T-helper 1 cell (primary cell): Measurements from ENCODE around the gene ATP9A.
"Not testable (repeated sequence)": the region's sequence is repeated elsewhere in the genome, so short reads cannot be mapped to it uniquely, and the experiment has no call there.

ENCODE experiments used
- DNase-seq, 5 donors: peaks; one replicate each; pipeline ENCODE4 v3.0.0-alpha.2; 2012 to 2020

ATP9A gene

DNA sequence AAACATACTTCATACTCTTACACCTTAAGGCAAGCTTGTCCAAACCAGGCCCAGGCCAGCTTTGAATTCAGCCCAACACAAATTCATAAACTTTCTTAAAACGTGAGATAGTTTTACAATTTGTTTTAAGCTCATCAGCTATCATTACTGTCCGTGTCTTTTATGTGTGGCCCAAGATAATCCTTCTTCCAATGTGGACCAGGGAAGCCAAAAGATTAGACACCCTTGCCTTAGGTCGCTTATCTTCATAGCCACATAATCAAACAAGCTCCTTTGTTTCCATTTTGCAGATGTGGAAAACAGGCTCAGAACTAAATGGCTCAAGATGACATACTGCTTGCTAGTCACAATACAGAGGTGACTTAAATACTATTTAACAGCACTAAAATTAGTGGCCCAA, 28.1 kb upstream of the ATP9A start:
- no peak for DNase-seq

DNA sequence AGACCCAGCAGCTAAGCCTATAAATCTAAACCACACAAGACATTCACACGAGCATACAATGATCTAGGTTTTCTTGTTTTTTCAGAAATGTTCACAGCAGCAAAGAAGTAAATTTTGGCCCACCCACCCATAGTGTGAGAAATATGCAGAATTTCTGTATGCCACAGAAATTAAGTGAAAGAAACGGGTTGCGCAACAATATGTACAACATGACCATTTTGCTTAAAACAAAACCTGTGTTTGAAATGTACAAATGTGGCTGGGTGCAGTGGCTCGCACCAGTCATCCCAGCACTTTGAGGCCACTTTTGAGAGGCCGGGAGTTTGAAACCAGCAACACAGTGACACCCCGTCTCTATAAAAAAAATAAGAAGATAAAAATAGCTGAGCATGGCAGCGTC, 24.8 kb upstream of the ATP9A start:
- DNase-seq = no peak

DNA sequence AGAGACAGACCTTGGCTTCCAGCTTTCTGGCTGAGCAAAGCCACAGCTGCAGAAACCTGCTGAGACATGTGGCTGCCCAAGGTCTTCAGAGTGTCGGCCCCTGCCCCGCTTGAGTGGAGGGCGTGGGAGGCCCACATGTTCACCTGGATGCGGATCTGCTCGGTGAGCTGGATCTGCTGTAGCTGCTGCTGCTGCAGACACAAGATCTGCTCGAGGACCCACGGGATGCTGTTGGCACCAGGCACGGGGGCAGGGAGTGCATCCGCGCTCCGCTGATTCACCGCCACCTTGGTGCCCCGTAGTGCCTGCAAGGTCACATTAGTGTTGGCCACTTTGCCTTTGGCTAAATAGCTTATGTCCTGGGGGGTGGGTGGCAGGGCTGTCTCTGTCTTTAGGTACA, 23.4 kb upstream of the ATP9A start:
- no peak for DNase-seq

DNA sequence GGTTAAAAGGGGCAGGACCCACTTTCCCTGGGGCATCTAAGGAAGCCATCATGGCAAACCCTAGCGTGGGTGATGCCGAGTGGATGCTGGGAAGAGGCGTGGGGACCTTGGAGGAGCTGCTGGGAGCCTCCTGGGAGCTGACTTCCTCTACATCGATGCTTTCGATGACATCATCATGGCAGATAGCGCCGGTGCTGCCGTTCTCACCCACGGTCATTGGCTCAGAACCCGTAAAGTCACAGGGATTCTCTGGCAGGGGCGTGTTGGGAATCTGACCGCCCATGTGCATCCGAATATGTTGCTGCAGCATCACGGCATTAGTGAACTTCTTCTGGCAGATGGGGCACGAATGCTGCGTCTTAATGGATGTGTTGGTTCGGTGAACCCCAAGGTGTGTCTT, 22.1 kb upstream of the ATP9A start:
- DNase-seq = no peak

DNA sequence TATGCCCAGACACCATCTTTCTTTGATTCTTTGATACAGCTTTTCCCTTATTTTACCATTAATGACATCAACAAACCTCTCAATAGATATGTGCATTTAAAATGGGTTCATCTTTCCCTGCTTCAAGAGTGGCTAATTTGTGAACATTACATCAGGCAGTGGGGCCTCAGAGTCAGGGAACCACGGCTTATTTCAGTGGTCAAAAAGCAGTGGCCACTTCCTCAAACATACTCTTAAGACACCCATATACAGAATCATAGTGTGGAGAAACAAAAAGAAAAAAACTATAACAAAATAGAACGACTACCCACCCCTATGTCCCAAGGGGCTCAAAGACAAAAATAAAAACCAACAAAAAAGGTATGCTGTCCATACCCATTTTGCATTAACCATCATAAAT, 21.2 kb upstream of the ATP9A start:
- no peak for DNase-seq

DNA sequence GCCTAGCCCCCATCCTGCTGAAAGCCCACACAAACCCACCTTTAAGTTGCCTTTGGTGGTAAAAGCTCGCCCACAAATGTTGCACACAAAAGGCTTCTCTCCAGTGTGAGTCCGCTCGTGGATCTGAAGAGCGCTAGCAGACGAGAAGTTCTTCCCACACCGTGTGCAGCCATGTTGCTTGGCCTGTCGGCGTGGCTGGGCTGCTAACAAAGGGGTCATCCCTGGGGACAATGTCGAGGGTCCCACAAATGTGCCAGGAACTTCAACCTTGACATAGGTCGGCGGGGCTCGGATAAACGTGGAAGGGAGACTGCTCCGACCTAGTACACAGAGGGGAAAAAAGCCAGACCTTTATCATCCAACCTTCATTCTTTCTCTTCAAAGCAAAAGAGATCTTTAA, 20.6 kb upstream of the ATP9A start:
- DNase-seq = no peak

DNA sequence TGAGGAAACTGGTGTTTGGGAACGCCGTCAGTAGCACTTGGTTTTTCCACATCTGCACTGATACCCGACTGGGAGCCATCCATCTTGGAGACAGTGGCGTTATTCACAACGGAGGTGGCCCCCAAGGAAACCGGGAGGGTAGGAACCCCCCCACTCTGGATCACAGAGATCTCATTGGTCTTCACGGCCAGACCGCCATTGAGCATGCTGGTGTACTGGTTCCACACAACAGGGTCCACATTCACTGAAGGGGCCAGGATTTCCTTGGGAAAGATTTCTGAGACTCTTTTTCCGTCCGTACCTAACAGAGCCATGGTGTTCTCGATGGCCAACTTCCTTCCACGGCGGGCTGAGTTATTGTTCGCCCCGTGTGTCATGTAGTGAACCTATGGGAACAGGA, 16.1 kb upstream of the ATP9A start:
- no peak for DNase-seq

DNA sequence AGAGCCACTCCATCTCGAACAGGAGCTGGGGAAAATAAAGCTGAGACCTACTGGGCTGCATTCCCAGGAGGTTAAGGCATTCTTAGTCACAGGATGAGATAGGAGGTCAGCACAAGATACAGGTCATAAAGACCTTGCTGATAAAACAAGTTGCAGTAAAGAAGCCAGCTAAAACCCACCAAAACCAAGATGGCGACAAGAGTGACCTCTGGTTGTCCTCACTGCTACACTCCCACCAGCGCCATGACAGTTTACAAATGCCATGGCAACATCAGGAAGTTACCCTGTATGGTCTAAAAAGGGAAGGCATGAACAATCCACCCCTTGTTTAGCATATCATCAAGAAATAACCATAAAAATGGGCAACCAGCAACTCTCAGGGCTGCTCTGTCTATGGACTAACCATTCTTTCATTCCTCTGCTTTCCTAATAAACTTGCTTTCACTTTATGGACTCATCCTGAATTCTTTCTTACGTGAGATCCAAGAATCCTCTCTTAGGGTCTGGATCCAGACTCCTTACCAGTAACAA, 10.1 kb upstream of the ATP9A start:
- DNase-seq = not testable (repeated sequence)

DNA sequence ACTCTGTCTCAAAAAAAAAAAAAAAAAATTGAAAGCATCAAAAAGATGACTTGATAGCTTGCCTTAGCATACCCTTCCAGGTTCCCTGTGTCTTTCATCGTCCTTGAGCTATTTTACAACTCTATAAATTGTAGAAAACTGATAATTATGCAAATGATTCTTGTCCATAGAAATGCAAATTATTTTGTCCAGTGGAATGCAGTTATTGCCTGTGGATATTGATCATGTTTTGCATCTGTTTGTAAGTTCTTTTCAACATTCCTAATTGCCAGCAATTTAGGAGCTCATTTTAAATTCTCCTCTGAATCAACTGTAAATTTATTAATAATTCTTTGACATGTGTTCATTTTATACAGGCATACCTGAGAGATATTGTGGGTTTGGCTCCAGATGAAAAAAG, 7.1 kb upstream of the ATP9A start:
- DNase-seq = no peak

DNA sequence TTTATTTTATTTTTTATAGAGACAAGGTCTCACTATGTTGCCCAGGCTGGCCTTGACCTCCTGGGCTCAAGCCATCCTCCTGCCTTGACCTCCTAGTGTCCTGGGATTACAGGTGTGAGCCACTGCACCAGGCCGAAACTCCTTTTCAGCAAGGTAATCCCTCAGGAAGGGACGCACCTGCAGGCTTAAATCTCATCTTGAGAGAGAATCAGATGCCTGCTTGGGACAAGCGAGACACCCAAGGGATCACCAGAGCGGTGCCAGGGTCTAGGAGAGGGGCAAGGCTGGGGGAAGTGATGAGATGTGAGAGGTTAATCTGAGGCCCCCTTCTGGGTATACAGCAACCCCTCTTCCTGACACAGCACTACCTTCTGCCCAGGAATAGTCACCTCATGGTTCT, 4.0 kb upstream of the ATP9A start:
- DNase-seq = no peak

DNA sequence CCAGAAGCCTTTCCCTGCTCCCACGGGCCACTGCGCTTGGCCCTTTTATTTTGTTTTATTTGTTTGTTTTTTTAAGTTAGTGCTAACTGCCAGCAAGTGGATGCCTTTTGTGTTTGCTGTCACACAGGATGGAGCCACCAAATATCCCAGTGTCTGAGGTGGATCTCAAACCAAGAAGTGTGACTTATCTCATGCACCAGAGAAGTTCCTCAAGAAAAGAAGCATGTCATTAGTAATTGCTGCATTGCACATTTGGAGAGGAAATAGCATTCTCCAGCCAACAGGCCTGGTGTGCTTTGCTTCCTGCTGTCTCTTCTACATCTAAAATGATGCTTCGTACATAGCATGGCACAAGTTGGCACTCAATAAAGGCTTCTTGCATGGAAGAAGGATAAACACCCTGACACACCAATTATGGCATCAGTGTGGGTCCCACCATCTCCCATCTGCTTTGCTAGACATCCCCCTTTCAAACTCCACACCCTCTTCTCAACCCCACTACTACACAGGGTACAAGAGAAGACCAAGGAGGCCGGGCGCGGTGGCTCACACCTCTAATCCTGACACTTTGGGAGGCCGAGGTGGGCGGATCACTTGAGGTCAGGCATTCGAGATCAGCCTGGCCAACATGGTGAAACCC, 1.9 kb upstream of the ATP9A start:
- no peak for DNase-seq

DNA sequence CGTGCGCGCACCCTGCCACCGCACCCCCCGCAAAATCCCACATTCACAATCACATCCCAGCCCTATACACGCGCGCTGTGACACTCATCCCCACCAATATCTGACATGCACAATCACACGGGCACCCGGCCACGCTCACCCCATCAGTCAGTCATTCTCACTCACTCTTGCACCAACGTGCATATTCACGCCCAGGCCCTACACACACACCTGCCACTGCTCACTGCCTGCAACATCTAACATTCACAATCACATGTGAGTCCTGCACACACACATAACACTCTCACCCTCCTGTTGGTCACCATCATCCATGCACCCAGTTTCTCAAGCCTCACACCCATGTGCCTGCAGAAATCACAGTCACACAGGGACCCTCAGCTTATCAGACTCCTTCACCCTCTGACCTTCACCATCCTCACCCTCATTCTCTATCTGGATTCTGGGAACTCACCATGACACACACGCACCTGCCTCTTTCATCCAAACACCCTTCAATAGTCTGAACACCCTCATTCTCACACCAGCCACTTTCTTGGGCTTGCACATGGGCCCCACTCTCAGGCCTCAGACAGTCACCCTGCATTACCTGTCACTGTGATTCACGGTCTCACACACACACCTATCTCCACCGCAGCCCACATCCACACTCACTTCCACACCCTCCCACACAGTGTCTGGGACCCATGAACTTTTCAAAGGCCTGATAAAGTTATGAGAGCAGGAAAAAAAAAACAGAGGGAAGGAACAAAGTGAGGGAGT, 748 bp upstream of the ATP9A start:
- DNase-seq = no peak

DNA sequence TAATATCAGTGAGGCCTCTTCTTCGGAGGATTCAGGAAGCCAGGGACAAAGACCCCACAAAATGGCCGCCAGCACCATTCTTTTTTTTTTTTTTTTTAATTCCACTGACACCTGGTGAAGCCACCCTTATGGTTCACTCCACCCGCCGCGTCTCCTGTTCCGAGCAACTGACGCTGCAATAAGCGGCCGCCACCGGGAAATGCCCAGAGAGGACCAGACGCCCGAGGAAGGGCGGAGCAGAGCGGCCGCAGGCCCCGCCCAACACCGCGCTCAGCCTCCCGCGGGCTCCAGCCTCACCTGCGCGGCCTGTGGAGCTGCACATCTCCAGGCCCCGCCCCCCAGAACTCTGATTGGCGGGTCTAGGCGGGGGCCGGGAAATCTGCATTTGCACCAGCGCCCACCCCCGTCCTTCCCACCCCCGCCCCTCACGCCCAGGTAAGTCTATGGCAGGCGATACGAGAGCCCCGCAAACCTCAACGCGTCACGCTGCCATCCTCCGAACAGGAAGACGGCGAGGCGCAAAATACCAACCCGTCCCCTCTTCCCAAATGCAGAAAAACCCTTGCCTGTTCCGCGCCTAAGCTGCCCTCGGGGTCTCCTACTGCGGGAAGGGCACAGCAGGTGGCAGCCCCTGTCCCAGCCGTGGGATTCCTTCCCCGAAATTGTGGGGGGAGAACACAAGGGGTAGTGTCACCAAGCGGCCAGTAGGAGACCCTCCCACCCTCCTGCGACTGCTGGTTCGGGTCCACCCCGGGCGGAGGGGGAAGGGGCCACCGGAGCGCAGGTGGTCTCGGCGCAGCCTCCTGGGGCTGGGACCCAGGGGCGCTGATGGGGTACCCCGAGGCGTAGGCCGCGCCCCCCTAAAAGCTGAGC, 960 bp downstream of the ATP9A start:
- peak in 2 of 5 donors; percentile 1 to 51 for DNase-seq

DNA sequence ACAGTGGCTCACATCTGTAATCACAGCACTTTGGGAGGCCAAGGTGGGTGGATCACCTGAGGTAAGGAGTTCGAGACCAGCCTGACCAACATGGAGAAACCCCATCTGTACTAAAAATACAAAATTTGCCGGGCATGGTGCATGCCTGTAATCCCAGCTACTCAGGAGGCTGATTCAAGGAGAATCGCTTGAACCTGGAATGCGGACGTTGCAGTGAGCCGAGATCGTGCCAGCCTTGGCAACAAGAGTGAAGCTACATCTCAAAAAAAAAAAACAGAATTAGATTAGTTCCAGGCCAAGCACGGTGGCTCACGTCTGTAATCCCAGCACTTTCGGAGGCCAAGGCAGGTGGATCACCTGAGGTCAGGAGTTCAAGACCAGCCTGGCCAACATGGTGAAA, 2.8 kb downstream of the ATP9A start:
- not testable (repeated sequence) for DNase-seq

DNA sequence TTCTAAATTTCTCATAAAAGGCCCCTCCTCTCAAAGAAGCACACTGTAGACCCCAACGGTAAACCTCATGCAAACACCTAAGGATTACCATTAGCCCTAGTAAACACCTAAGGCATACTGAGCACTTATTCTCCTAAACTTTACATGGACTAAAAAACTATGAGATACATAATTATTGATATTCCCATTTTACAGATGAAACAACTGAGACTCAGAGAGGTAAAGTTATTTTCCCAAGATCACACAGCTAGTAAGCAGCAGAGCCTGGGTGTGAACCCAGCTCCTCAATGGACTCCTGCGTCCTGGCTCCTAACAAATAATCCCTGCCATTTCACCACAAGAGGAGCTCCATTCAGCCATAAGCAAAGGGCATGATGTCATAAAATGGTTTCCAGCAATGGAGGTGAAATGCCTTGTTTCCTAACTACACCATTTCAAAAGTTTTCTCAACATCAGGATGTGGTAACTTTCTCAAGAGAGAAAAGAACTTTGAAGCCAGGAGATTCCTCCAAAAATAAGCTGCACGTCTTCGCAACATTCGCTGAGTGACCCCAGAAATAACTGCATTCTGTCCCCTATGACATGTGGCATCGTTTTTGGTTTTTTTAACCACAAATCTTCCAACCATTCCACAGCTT, 4.1 kb downstream of the ATP9A start:
- no peak for DNase-seq

DNA sequence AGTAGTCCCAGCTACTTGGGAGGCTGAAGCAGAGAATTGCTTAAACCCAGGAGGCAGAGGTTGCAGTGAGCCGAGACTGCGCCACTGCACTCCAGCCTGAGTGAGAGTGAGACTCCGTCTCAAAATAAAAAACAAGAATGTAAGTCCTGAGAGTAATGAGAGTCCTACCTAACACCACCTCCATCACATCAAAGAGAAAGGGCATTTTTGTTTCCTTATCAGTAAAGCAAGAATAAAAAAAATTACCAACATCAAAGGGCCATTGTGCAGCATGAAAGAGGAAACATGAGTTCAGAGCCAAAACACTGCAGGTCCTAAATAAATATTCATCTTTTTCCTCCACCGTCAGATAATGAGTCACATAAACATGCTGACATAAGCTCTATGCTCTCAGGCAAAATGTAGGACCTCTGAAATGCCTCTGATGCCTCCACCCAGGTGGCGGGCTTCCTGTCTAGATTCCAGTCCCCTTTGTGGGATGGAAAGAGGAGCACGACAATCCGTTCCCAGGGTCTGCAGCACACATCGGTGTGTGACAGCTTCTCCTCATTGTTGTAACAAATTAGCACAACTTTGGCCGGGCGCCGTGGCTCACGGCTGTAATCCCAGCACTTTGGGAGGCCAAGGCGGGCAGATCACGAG, 7.2 kb downstream of the ATP9A start:
- no peak for DNase-seq

DNA sequence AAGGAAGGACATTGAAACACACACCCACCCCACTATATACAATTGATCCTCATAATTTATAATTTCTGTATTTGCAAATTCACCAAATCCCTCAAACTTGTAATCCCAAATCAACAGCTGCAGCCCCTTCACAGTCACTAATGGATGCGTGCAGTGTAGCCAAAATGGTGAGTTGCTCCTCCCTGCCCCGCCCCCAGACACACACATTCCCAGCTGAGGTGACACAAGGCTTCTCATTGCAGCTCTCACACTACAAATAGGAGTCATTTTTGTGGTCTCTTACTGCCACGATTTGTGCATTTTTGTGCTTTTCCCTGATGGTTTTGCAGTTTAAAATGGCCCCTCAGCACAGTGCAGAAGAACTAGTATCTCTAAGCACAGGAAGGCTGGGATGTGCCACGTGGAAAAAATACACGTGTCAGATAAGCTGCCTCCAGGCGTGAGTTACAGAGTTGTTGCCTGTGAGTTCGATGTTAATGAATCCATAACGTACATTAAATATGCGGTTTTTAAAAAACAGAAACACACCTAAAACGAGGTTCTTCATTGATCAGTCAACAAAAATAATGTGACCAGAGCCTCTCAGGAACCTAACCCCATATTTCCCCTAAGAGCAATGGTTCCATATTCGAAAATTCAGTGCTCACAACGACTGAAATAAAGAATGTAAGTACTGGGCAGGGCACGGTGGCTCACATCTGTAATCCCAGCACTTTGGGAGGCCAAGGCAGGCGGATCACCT, 8.2 kb downstream of the ATP9A start:
- no peak for DNase-seq

DNA sequence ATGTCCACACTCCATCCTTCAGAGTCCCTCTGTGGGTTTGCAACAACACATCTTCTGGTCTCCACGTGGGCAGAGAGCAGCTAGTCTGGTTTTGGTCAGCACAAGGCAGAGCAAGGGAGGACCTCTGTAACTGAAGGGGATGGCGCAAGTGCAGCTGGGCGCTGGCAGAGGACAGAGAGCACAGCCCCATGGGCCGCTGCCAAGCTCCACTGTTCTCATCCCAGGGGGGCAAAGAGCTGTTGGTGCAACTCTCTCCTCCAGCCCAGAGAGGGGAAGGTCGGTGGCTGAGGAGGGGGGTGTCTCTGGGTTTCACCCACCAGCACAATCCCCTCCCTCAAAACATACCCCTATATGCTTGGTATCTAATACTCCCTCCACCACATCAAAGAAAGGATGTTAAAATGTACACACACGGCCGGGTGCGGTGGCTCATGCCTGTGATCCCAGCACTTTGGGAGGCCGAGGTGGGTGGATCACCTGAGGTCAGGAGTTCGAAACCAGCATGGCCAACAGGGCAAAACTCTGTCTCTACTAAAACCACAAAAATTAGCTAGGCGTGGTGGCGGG, 9.1 kb downstream of the ATP9A start:
- DNase-seq = no peak

DNA sequence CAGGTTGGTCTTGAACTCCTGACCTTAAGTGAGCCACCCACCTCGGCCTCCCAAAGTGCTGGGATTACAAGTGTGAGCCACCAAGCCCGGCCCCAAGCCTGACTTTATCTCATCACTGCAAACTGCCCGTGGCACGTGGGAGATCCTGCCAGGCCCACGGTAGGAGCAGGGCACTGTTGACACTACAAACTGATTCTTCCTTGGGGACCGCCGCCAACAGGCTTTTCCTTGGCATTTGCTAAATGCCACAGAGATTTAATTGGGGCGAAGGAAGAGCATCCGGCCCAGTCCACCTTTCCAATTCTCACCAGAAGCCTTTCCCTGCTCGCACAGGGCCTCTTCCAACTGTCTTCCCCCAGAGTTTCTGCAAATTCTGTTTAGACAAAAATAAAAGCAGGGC, 11.0 kb downstream of the ATP9A start:
- DNase-seq = no peak

DNA sequence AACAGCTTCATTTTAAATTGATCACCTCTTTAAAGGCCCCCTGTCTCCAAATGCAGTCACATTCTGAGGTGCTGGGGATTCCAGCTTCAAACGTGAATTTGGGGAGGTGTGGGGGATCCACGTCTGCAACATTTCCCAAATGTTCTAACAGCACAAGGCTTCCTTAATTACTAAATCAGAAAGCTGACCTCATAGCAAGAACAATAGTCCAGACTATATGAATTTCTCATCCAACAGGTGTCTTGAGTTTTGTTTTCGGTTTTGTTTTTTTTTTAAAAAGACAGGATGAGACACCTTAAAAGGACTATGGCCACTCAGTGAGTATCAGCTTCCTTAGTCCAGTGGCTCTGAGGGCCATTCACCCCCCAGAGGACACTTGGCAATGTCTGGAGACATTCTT, 11.5 kb downstream of the ATP9A start:
- no peak for DNase-seq

DNA sequence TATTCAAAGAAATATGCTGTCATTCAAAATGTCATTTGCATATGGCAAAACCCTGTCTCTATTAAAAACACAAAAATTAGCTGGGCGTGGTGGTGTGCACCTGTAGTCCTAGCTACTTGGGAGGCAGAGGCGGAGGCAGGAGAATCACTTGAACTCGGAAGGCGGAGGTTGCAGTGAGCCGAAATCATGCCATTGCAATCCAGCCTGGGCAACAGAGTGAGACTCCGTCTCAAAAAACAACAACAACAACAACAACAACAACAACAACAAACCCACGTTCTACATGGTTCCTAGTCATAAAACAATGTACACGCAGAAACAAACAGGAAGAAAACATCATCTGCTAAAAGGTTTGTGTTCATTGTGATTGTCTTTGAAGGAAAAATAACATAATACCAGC, 15.0 kb downstream of the ATP9A start:
- DNase-seq = not testable (repeated sequence)
